A549 (cell line): ENCODE results near the gene HOXA11.

Experiments used
- CBX2 ChIP-seq: fragments of 200-600 bp; sonication (generic); IDR thresholded peaks from 2 replicates; pipeline ENCODE4 v1.6.1; 2016; ENCODE audit warnings: low read depth, mild to moderate bottlenecking, borderline replicate concordance
- CHD2 ChIP-seq: fragments of 150-350 bp; IDR thresholded peaks from 2 replicates; pipeline ENCODE4 v1.6.1; 2014; ENCODE audit warnings: low read length; ENCODE audit not compliant: partially characterized antibody
- EP300 ChIP-seq, 2 experiments: fragments of >200 bp; sonication (Bioruptor Twin); formaldehyde crosslinking; IDR thresholded peaks; 2 replicates in 1 of 2; 3 replicates in 1 of 2; pipeline ENCODE4 v1.6.1; 2016 to 2017
- JUN ChIP-seq, 2 experiments: fragments of >200 bp; sonication (Bioruptor Twin); formaldehyde crosslinking; IDR thresholded peaks; 2 replicates in 1 of 2; 3 replicates in 1 of 2; pipeline ENCODE4 v1.6.1; 2016 to 2017
- NFE2L2 ChIP-seq: fragments of 150-350 bp; conservative IDR thresholded peaks from 2 replicates; pipeline ENCODE4 v1.6.1; 2014; ENCODE audit warnings: low read length
- PHF8 ChIP-seq: fragments of 200-600 bp; sonication (generic); IDR thresholded peaks from 2 replicates; pipeline ENCODE4 v1.6.1; 2016; ENCODE audit warnings: low read depth, mild to moderate bottlenecking, antibody characterized with exemption, moderate library complexity, borderline replicate concordance
- RFX5 ChIP-seq: fragments of 450-650 bp; IDR thresholded peaks from 2 replicates; pipeline ENCODE4 v1.7.1; 2014; ENCODE audit warnings: antibody characterized with exemption, mild to moderate bottlenecking, moderate library complexity
- SMC3 ChIP-seq: fragments of >200 bp; sonication (Bioruptor Twin); formaldehyde crosslinking; IDR thresholded peaks from 3 replicates; pipeline ENCODE4 v1.6.1; 2018; ENCODE audit warnings: inconsistent platforms
- TP53 ChIP-seq: fragments of 250-450 bp; sonication (Bioruptor Pico); IDR thresholded peaks from 2 replicates; pipeline ENCODE4 v1.5.0; 2021; ENCODE audit warnings: mild to moderate bottlenecking, moderate library complexity
- TF ChIP-seq, protein P1 (sequence below): fragments of >200 bp; sonication (Bioruptor Twin); formaldehyde crosslinking; IDR thresholded peaks from 3 replicates; pipeline ENCODE4 v1.5.1; 2016
- TF ChIP-seq, protein P2 (sequence below): IDR thresholded peaks from 2 replicates; pipeline ENCODE4 v1.6.1; 2012

DNA sequence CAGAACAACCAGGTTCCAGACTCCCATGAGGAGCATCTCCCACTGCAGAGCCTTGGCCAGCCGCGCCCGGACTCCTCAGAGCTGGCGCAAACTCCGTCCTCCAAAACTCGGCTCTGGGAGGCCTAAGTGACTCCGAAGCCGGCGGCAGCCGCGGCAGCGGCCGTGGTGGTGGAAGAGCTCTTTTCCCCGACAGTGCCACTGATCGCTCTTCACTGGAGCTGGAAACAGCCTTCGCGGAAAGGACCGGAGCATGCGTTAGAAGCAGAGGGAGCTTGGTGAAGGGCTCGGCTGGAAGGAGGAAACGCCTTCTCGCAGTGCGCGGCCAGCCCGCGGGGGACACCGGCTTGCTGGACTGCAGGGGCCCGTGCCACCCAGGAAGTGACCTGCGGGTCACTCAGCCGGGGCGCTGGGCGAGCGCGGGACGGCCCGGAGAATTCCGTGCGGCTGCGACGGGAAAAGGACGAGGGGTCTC is 19.9 kb upstream of the HOXA11 start:
- no peak for TF ChIP-seq PHF8
- TF ChIP-seq, protein P1, sequence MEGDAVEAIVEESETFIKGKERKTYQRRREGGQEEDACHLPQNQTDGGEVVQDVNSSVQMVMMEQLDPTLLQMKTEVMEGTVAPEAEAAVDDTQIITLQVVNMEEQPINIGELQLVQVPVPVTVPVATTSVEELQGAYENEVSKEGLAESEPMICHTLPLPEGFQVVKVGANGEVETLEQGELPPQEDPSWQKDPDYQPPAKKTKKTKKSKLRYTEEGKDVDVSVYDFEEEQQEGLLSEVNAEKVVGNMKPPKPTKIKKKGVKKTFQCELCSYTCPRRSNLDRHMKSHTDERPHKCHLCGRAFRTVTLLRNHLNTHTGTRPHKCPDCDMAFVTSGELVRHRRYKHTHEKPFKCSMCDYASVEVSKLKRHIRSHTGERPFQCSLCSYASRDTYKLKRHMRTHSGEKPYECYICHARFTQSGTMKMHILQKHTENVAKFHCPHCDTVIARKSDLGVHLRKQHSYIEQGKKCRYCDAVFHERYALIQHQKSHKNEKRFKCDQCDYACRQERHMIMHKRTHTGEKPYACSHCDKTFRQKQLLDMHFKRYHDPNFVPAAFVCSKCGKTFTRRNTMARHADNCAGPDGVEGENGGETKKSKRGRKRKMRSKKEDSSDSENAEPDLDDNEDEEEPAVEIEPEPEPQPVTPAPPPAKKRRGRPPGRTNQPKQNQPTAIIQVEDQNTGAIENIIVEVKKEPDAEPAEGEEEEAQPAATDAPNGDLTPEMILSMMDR: no peak
- no peak for TF ChIP-seq NFE2L2
- TF ChIP-seq EP300 (IDR thresholded peaks at IDR 0.05): no peak
- no peak for TF ChIP-seq SMC3
- TF ChIP-seq, protein P2, sequence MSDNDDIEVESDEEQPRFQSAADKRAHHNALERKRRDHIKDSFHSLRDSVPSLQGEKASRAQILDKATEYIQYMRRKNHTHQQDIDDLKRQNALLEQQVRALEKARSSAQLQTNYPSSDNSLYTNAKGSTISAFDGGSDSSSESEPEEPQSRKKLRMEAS: no peak
- TF ChIP-seq CHD2: no peak
- TF ChIP-seq TP53: no peak
- no peak for TF ChIP-seq JUN (IDR thresholded peaks at IDR 0.05)
- TF ChIP-seq CBX2: no peak
- no peak for TF ChIP-seq RFX5
